ENCODE results near the gene FRMD4A. TPM values are rescaled to one million over a fixed set of nuclear protein-coding genes. Genes with fewer than 3 reads are reported as not detected.

Gene FRMD4A
- polyA plus RNA-seq, 1 of the 3 experiments (the other 2 are of a cell fraction): 37.7 TPM

DNA sequence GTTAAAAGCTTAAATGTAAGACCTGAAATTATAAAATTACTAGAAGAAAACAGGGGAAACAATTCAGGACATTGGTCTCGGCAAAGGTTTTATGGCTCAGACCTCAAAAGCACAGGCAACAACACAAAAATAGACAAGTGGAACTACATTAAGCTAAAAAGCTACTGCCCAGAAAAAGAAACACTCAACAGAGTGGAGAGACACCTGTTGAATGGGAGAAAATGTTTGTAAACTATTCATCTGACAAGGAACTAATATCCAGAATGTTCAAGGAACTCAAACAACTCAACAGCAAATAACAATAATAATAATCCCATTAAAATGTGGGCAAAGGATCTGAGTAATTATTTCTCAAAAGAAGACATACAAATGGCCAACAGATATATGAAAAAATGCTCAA lies 170.4 kb downstream of the FRMD4A start:
- no peak overlapping the region for H3K4me2 ChIP-seq

DNA sequence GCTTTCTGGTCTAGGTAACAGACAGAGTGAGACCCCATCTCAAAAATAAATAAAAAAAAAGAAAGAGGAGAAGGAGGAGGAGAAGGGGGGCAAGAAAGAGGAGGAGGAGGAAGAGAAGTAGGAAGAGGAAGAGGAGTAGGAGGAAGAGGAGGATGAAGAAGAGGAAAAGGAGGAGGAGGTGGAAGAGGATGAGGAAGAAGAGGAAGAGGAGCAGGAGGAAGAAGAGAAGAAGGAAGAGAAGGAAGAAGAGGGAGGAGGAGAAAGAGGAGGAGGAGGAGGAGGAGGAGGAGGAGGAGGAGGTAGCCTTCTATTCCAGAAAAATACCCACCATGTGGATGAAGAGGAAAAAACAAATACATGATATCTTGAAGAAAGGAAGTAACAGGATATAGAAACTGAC lies 172.1 kb downstream of the FRMD4A start:
- Histone ChIP-seq H3K9me2 (no peaks in the 10 kb centered on the region), H3K27me3 (ENCODE audit: insufficient read depth) (no peaks in the 10 kb centered on the region), H3K79me2 (ENCODE audit: insufficient read depth) (no peaks in the 10 kb centered on the region), H3K9ac (no peak overlapping the region), H3K27ac (ENCODE audit: low read depth in 2 of 2, low read length in 1 of 2) (no peak overlapping the region), H3F3A (replicated peaks; ENCODE audit: insufficient read depth) (no peaks in the 10 kb centered on the region), H3K4me3 (ENCODE audit: low read depth in 2 of 2, low read length in 1 of 2) (no peak overlapping the region), H3K4me2 (no peak overlapping the region), H4K20me1 (ENCODE audit: insufficient read depth) (no peaks in the 10 kb centered on the region), H3K9me3 (no peaks in the 10 kb centered on the region), H3K36me3 (replicated peaks in 1 of 2; ENCODE audit: control insufficient read depth in 1 of 2, insufficient read depth in 2 of 2, low read length in 1 of 2) (no peaks in the 10 kb centered on the region), H2AFZ (ENCODE audit: low read depth) (no peak overlapping the region), H3K4me1 (ENCODE audit: control insufficient read depth in 1 of 2, insufficient read depth in 2 of 2, low read depth in 1 of 2, low read length in 1 of 2) (no peaks in the 10 kb centered on the region; a peak in 1 of 4 replicates)
- ChIA-PET CTCF (interaction anchor here (1.0 kb wide), 1 partner anchor 38 kb away, joined by 3 read pairs; no protein-coding TSS in a partner anchor), POLR2A (no interaction called here)
- DNase-seq: no peak
- TF ChIP-seq MXI1 (IDR thresholded peaks at IDR 0.05; ENCODE audit: low read depth, low read length) (no peak), RCOR1 (IDR thresholded peaks at IDR 0.05; ENCODE audit: low read length) (no peak), SIN3A (IDR thresholded peaks at IDR 0.05; ENCODE audit: borderline replicate concordance, low read depth, low read length) (no peak), NFIC (IDR thresholded peaks at IDR 0.05; ENCODE audit: borderline replicate concordance) (no peak), RAD21 (IDR thresholded peaks at IDR 0.05; ENCODE audit: low read length) (no peak), RFX5 (IDR thresholded peaks at IDR 0.05; ENCODE audit: low read length) (no peak), FOXM1 (IDR thresholded peaks at IDR 0.05; ENCODE audit: low read depth) (no peak), SMC3 (IDR thresholded peaks at IDR 0.05; ENCODE audit: low read depth, low read length) (no peak), NRF1 (IDR thresholded peaks at IDR 0.05; ENCODE audit: low read depth, low read length) (no peak), GABPA (IDR thresholded peaks at IDR 0.05; ENCODE audit: low read depth) (no peak), ELF1 (IDR thresholded peaks at IDR 0.05) (no peak)

More for the DNA sequence above, 170.4 kb downstream of the FRMD4A start:
- Histone ChIP-seq H3K9me2 (no peaks in the 10 kb centered on the region), H2AFZ (ENCODE audit: low read depth) (no peak overlapping the region), H4K20me1 (ENCODE audit: insufficient read depth) (no peaks in the 10 kb centered on the region), H3K27me3 (ENCODE audit: insufficient read depth) (no peaks in the 10 kb centered on the region), H3K4me3 (ENCODE audit: low read depth in 2 of 2, low read length in 1 of 2) (no peak overlapping the region), H3K4me1 (ENCODE audit: control insufficient read depth in 1 of 2, insufficient read depth in 2 of 2, low read depth in 1 of 2, low read length in 1 of 2) (no peaks in the 10 kb centered on the region), H3K79me2 (ENCODE audit: insufficient read depth) (no peaks in the 10 kb centered on the region), H3K36me3 (replicated peaks in 1 of 2; ENCODE audit: control insufficient read depth in 1 of 2, insufficient read depth in 2 of 2, low read length in 1 of 2) (no peaks in the 10 kb centered on the region), H3K9me3 (no peaks in the 10 kb centered on the region), H3K27ac (ENCODE audit: low read depth in 2 of 2, low read length in 1 of 2) (no peak overlapping the region), H3K9ac (no peak overlapping the region), H3F3A (replicated peaks; ENCODE audit: insufficient read depth) (no peaks in the 10 kb centered on the region)
- POLR2A ChIA-PET: no interaction called here
- no peak for DNase-seq
- WGBS (ENCODE audit: low lambda C conversion rate): 73% methylated on average over 1 of the region's 1 CpG
- CTCF ChIA-PET: interaction anchor here (1.1 kb wide), 1 partner anchor 37 kb away, joined by 3 read pairs; no protein-coding TSS in a partner anchor
- TF ChIP-seq, protein P1, sequence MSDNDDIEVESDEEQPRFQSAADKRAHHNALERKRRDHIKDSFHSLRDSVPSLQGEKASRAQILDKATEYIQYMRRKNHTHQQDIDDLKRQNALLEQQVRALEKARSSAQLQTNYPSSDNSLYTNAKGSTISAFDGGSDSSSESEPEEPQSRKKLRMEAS (IDR thresholded peaks at IDR 0.05; ENCODE audit: low read depth): no peak
- no peak for TF ChIP-seq NFIC (IDR thresholded peaks at IDR 0.05; ENCODE audit: borderline replicate concordance)
- no peak for TF ChIP-seq RFX5 (IDR thresholded peaks at IDR 0.05; ENCODE audit: low read length)
- TF ChIP-seq GABPA (IDR thresholded peaks at IDR 0.05; ENCODE audit: low read depth): no peak
- TF ChIP-seq, protein P2, sequence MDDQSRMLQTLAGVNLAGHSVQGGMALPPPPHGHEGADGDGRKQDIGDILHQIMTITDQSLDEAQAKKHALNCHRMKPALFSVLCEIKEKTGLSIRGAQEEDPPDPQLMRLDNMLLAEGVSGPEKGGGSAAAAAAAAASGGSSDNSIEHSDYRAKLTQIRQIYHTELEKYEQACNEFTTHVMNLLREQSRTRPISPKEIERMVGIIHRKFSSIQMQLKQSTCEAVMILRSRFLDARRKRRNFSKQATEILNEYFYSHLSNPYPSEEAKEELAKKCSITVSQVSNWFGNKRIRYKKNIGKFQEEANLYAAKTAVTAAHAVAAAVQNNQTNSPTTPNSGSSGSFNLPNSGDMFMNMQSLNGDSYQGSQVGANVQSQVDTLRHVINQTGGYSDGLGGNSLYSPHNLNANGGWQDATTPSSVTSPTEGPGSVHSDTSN (IDR thresholded peaks at IDR 0.05): no peak
- TF ChIP-seq RAD21 (IDR thresholded peaks at IDR 0.05; ENCODE audit: low read length): no peak
